Central memory CD8-positive, alpha-beta T cell (primary cell): ENCODE measurements around the gene MON1A.

Experiments used
- ATAC-seq: fragments of 150-1000 bp; cut with Tn5 transposase; replicated peaks from 2 replicates; pipeline ENCODE4 v1.10.0; 2022; ENCODE audit warnings: mild to moderate bottlenecking, moderate FRiP score, moderate number of reproducible peaks; ENCODE audit not compliant: poor library complexity, severe bottlenecking; ENCODE audit errors: extremely low read depth
- DNase-seq, 2 donors: peaks; one replicate each; pipeline ENCODE4 v3.0.0; 2021; ENCODE audit warnings: low spot score in 2 of 2
- H3K27ac Mint-ChIP-seq: one replicate; pipeline ENCODE4 v1.8.0; 2022; ENCODE audit warnings: low read depth, mild to moderate bottlenecking, moderate library complexity, mixed read lengths
- H3K27me3 Mint-ChIP-seq: one replicate; pipeline ENCODE4 v1.8.0; 2022; ENCODE audit warnings: mixed read lengths
- H3K36me3 Mint-ChIP-seq: one replicate; pipeline ENCODE4 v1.8.0; 2022; ENCODE audit warnings: mild to moderate bottlenecking, moderate library complexity, mixed read lengths; ENCODE audit not compliant: insufficient read depth
- H3K4me1 Mint-ChIP-seq: one replicate; pipeline ENCODE4 v1.8.0; 2022; ENCODE audit warnings: mixed read lengths
- H3K4me3 Mint-ChIP-seq: one replicate; pipeline ENCODE4 v1.8.0; 2022; ENCODE audit warnings: mild to moderate bottlenecking, moderate library complexity, mixed read lengths
- H3K9me3 Mint-ChIP-seq: one replicate; pipeline ENCODE4 v1.8.0; 2022; ENCODE audit warnings: mixed read lengths

Gene MON1A, protein sequence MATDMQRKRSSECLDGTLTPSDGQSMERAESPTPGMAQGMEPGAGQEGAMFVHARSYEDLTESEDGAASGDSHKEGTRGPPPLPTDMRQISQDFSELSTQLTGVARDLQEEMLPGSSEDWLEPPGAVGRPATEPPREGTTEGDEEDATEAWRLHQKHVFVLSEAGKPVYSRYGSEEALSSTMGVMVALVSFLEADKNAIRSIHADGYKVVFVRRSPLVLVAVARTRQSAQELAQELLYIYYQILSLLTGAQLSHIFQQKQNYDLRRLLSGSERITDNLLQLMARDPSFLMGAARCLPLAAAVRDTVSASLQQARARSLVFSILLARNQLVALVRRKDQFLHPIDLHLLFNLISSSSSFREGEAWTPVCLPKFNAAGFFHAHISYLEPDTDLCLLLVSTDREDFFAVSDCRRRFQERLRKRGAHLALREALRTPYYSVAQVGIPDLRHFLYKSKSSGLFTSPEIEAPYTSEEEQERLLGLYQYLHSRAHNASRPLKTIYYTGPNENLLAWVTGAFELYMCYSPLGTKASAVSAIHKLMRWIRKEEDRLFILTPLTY

DNA sequence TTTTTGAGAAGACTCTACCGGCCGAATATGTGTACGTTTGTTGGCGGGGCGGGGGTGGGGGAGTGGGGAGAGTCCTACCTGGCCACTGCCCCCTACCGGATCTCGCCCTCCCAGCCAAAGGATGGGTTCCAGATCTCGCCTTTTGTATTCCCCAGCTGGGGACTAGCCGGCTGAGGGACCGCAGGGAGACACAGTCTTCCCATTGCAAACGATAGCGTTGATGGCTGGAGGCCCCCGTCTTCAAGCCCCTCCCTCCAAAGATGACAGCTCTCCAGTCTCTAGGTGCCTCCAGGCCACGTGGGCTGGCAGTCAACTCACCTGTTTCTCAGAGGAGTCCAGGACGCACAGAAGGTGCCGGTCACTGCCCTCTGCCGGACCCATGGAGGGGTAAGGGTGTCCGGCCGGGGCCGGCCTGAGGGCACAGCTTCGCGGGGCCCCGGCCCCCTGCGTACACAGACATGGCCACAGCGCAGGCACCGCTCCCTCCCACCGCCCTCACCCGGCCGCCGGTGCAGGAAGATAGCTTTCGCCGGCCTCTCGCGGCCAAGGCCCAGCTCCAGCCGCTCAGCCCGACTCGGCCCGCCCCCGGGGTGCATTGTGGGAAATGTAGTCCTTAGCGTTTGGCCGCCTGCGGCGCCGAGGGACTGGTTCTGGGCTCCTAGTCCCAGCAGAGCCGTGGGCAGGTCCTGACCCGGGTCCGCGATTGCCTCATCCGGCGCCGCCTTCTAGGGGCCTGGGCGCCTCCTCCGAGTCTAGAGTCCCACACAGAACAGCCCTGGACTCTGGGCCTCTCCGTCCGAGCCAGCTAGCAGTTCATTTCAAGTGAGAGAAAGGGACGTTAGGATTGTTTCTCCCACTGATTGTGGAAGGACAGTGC is at the start of gene MON1A:
MON1A (minus strand) TSS at position 521 of the 877 bp plus-strand sequence. CDS start 16,465 bp downstream, outside the sequence.
- DNase-seq (peak; percentile 64 to 81), ATAC-seq (peak; percentile 91)
- peaks cover 2% of the 10 kb centered on the region for H3K36me3 Mint-ChIP-seq
- H3K4me3 Mint-ChIP-seq, result peak within 1 kb of the TSS; percentile 78
- peaks cover 31% of the 10 kb centered on the region for H3K4me1 Mint-ChIP-seq
- no peaks in the 10 kb centered on the region for H3K9me3 Mint-ChIP-seq
- H3K27ac Mint-ChIP-seq, result peak within 1 kb of the TSS; percentile 57
- no peaks in the 10 kb centered on the region for H3K27me3 Mint-ChIP-seq

DNA sequence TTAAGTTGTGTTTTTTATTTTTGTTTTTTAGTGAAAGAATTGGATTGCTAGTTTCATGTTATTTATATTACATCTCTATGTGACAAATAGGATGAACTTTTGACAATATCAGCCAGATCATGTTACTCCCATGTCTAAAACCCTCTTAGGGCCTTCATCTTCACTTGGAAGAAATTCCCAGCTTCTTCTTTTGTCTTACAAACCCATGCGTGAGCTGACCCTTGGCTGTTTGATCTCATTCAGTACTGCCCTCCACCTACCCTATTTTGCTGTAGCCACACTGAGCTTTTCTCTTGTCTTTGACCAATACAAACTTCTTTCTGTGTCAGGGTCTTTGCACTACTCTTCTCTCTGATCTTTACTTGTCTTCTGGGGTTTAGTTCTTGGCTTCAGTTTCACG is 47.3 kb upstream of the MON1A start:
- Mint-ChIP-seq H3K27ac (no peak overlapping the region), H3K4me3 (no peak overlapping the region), H3K9me3 (no peaks in the 10 kb centered on the region), H3K4me1 (no peaks in the 10 kb centered on the region), H3K36me3 (peaks cover 27% of the 10 kb centered on the region), H3K27me3 (no peaks in the 10 kb centered on the region)
- ATAC-seq, result no peak
- no peak for DNase-seq

DNA sequence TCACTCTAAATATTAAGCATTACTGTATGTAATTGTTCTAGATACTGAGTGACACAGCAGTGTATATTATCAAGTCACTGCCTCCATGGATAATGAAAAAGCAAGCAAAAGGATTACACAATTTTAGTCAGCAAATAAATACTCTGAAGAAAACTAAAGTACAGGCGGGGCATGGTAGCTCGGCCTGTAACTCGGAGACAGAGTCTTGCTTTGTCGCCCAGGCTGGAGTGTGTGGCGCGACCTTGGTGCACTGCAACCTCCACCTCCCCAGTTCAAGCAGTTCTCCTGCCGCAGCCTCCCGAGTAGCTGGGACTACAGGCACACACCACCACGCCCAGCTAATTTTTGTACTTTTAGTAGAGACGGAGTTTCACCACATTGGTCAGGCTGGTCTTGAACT is 43.0 kb upstream of the MON1A start:
- Mint-ChIP-seq H3K4me1 (peaks cover 6% of the 10 kb centered on the region), H3K27ac (no peak overlapping the region), H3K4me3 (no peak overlapping the region), H3K36me3 (peaks cover 62% of the 10 kb centered on the region), H3K27me3 (no peaks in the 10 kb centered on the region), H3K9me3 (no peaks in the 10 kb centered on the region)
- ATAC-seq (no peak), DNase-seq (no peak)

DNA sequence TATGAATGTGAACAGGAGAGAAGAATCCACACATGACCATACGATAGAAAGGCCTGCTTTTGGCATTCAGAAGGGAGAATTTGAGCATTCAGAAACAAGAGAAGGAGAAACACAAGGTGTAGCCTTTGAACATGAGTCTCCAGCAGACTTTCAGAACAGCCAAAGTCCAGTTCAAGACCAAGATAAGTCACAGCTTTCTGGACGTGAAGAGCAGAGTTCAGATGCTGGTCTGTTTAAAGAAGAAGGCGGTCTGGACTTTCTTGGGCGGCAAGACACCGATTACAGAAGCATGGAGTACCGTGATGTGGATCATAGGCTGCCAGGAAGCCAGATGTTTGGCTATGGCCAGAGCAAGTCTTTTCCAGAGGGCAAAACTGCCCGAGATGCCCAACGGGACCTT is 38.7 kb upstream of the MON1A start:
- H3K4me3 Mint-ChIP-seq, result no peak overlapping the region
- no peak for ATAC-seq
- peaks cover 14% of the 10 kb centered on the region for H3K4me1 Mint-ChIP-seq
- peaks cover 61% of the 10 kb centered on the region for H3K36me3 Mint-ChIP-seq
- H3K27me3 Mint-ChIP-seq, result no peaks in the 10 kb centered on the region
- DNase-seq, result no peak
- H3K9me3 Mint-ChIP-seq, result no peaks in the 10 kb centered on the region
- H3K27ac Mint-ChIP-seq, result peak overlapping the region; percentile 6

DNA sequence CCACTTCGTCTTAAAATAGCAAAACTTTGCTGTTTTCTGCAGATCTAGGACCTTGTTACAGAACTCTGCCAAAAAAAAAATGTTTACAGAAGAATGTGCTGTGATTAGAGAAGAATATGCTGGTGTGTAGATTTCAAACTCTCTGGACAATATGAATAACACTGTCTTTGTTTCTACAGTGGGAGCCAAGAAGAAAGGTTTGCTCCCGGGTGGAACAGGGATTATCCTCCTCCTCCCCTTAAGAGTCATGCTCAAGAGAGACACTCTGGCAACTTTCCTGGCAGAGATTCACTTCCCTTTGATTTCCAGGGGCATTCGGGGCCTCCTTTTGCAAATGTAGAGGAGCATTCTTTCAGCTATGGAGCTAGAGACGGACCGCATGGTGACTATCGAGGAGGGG is 37.7 kb upstream of the MON1A start:
- DNase-seq, result no peak
- Mint-ChIP-seq H3K27me3 (no peaks in the 10 kb centered on the region), H3K27ac (no peak overlapping the region), H3K36me3 (peaks cover 58% of the 10 kb centered on the region), H3K4me3 (no peak overlapping the region), H3K4me1 (peaks cover 14% of the 10 kb centered on the region), H3K9me3 (no peaks in the 10 kb centered on the region)
- ATAC-seq, result no peak

DNA sequence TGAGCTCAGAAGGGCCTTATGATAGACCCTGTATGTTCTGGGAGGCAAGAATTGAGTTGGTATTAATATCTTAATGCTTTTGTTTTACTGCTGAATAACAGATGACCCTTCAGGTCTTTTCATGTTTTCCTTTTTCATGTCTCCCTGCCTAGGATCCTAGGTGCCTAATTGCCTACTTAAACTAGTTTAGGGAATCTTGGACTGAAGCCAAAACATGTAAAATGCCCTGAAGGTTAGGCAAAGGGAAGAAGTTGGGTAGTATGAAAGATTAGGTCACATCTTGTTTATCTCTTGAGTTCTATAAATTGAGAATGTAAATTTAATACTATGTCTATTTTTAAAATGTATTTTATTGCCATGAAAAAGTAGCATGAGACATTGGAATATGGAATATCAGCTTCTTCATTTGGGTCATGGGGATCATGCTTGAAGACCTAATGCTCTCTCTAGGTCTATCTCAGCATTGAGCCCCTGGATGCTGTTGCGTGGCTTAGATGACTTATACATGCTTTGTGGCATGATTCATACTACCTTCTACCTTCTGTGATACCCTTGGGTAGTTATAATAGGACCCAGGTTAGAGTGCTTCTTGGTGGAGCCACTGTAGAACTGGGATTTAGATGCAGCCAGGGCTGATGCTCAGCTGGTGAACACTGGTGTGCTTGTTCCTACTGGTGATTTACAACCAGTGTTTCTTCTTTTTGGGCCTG is 36.8 kb upstream of the MON1A start:
- no peak overlapping the region for H3K27ac Mint-ChIP-seq
- H3K4me3 Mint-ChIP-seq, result no peak overlapping the region
- peaks cover 14% of the 10 kb centered on the region for H3K4me1 Mint-ChIP-seq
- H3K27me3 Mint-ChIP-seq, result no peaks in the 10 kb centered on the region
- ATAC-seq, result no peak
- peaks cover 57% of the 10 kb centered on the region for H3K36me3 Mint-ChIP-seq
- H3K9me3 Mint-ChIP-seq, result no peaks in the 10 kb centered on the region
- no peak for DNase-seq

DNA sequence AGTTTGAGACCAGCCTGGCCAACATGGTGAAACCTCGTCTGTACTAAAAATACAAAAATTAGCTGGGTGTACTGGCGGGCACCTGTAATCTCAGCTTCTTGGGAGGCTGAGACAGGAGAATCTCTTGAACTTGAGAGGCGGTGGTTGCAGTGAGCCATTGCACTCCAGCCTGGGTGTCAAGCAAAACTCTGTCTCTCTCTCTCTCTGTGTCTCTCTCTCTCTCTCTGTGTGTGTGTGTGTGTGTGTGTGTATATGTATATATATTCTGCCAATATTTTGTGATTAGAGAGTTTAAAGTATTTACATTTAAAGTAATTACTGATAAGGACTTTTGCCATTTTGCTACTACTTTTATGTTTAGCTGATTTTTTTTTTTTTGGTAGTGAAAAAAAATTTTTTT is 26.0 kb upstream of the MON1A start:
- no peak for ATAC-seq
- Mint-ChIP-seq H3K4me3 (no peak overlapping the region), H3K27me3 (no peaks in the 10 kb centered on the region), H3K36me3 (peaks cover 11% of the 10 kb centered on the region), H3K27ac (peak overlapping the region; percentile 53), H3K4me1 (peaks cover 17% of the 10 kb centered on the region), H3K9me3 (no peaks in the 10 kb centered on the region)
- no peak for DNase-seq

DNA sequence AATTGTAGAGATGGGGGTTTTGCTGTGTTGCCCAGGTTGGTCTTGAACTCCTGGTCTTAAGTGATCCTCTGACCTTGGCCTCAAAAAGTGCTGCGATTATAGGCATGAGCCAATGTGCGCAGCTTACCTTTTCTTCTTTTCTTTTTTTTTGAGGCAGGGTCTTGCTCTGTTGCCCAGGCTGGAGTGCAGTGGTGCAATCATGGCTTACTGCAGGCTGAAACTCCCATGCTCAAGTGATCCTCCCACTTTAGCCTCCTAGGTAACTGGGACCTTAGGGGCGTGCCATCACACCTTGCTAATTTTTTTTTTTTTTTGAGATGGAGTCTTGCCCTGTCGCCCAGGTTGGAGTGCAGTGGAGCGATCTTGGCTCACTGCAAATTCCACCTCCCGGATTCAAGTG is 23.3 kb upstream of the MON1A start:
- DNase-seq, result no peak
- Mint-ChIP-seq H3K9me3 (no peaks in the 10 kb centered on the region), H3K36me3 (peaks cover 13% of the 10 kb centered on the region), H3K4me3 (no peak overlapping the region), H3K4me1 (peaks cover 15% of the 10 kb centered on the region), H3K27ac (no peak overlapping the region), H3K27me3 (no peaks in the 10 kb centered on the region)
- no peak for ATAC-seq

DNA sequence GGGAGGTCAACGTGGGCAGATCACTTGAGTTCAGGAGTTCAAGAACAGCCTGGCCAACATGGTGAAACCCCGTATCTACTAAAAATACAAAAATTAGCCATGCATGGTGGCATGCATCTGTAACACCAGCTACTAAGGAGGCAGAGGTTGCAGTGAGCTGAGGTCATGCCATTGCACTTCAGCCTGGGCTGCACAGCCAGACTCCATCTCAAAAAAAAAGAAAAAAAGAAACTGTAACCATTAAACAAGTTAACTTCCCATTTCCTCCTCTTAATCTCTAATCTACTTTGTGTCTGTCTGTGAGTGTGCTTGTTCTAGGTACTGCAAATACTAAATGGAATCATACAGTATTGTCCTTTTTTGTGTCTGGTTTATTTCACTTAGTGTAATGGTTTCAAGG is 13.0 kb upstream of the MON1A start:
- H3K36me3 Mint-ChIP-seq, result peaks cover 13% of the 10 kb centered on the region
- H3K4me3 Mint-ChIP-seq, result no peak overlapping the region
- DNase-seq (no peak), ATAC-seq (no peak)
- H3K9me3 Mint-ChIP-seq, result no peaks in the 10 kb centered on the region
- no peak overlapping the region for H3K27ac Mint-ChIP-seq
- no peaks in the 10 kb centered on the region for H3K27me3 Mint-ChIP-seq
- H3K4me1 Mint-ChIP-seq, result peaks cover 42% of the 10 kb centered on the region

DNA sequence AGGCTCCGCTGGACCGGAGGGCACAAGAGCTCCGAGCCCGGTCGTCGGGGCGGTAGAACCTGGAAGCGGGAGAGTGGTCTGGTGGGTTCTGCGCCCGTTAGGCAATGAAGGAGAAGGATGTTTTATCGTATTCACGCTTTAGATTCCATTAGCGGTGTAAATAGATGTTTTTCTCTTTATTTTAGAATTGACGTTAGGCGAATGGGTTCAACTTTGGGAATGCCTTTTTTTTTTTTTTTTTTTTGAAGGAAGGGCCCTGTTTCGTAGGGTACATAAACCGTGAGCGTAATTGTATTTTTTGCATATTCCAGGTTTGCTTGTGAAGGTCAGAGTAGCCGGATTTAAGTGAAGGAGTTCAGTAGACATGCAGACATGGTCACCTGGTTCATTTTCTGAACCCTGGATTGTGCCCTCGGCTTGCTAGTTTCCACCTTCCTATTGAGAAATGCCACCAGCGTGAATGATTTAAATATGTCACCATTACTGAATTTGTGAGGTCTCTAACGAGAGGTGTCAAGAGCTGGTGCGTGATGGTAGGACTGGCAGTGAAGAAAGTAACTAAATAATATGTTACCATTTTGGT is 11.1 kb upstream of the MON1A start:
- Mint-ChIP-seq H3K4me3 (peak overlapping the region; percentile 99), H3K27me3 (no peaks in the 10 kb centered on the region), H3K9me3 (no peaks in the 10 kb centered on the region), H3K27ac (peak overlapping the region; percentile 97), H3K4me1 (peaks cover 32% of the 10 kb centered on the region), H3K36me3 (peaks cover 11% of the 10 kb centered on the region)
- DNase-seq, result no peak
- no peak for ATAC-seq

DNA sequence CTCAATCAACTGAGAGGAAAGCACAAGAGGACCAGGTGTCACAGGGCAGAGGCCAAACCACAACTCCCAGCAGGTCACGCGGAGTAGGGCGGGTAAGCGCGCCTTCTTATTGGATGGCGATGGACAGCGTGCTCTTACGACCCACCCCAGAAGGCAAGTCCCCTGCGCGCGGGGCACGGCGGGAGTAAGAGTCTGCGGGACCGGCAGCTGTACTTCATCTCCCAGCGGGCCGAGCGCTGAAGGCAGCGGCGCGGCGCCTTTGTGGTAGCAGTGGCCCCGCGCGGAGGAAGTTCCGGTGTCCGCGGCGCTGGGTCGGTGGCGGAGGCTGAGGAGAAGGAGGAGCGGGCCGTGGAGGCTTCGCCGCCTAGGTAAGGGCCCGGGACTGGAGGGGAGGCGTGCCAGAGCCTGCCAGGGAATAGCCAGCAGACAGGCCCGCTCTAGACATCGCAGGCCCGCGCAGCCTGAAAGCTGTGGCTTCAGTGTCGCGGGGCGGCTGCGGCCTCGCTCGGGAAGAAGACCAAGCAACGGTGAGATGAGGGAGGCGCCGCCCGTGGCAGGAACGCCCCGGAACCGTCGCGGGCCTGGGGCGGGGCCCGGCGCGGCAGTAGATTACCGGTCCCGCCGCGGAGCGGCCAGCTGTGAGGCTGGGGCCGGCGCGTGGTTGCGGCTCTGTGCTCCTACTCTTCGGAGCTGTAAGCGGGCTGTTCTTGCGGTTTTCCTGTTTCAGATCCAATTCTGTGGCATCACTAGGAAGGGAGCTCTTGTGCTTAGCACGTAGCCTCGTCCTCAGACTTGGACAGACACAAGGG is 10.5 kb upstream of the MON1A start, which contains the start of gene RBM6:
RBM6 (plus strand) TSS at position 293 of the 809 bp plus-strand sequence. CDS start 22,492 bp downstream, outside the sequence.
- H3K9me3 Mint-ChIP-seq, result no peaks in the 10 kb centered on the region
- DNase-seq, result peak; percentile 76 to 88
- ATAC-seq, result peak; percentile 99
- H3K36me3 Mint-ChIP-seq, result peaks cover 7% of the 10 kb centered on the region
- peak within 1 kb of the TSS; percentile 99 for H3K4me3 Mint-ChIP-seq
- no peaks in the 10 kb centered on the region for H3K27me3 Mint-ChIP-seq
- peak within 1 kb of the TSS; percentile 97 for H3K27ac Mint-ChIP-seq
- peaks cover 32% of the 10 kb centered on the region for H3K4me1 Mint-ChIP-seq
